ENCODE measurements around the gene IL10RB. TPM values are rescaled to one million over a fixed set of nuclear protein-coding genes. Genes with fewer than 3 reads are reported as not detected.
"Not testable (repeated sequence)": the region's sequence is repeated elsewhere in the genome, so short reads cannot be mapped to it uniquely, and the experiment has no call there.

IL10RB gene
- total and polyA plus RNA-seq, 3 donors from 2014 or later, result 14.3 to 19.3 (median 14.4) TPM

DNA sequence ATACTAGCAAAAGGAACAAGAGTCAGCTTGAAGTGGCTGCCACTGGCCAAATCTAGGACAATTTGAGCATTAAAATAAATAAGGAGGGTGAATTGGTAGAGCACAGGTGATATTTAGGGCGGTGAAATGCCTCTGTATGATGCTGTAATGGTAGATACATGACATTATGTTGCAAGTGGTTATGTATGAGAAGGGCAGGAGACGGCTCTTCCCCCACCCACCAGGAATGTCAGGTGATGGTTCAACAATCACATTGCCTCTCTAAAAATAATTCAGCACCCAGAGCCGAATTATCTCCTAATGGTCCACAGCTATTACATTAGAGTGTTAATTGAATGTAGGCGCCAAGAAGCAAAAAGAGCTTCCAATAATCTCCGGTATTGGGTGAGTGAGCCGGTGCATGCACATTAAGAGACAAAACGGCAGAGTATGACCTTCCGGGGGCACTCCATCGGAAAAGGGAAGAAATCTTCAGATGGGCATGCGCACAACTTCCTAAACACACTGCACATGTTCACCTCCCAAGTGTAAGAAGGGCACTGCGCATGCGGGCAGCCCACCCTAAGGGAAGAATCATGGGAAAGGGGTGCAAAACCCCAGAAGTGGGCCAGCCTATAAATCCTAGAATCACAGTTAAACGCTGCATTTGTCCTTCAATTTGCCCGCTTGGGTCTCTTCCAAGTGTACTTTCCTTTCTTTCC is 51.8 kb downstream of the IL10RB start:
- Histone ChIP-seq H3K4me1 (no peaks in the 10 kb centered on the region), H3K9me3 (no peaks in the 10 kb centered on the region), H3K27ac (no peak overlapping the region), H3K4me3 (peak overlapping the region in 1 of 2 donors; percentile 2), H3K36me3 (ENCODE audit: low read depth, missing control alignments) (no peaks in the 10 kb centered on the region), H3K27me3 (no peaks in the 10 kb centered on the region)
- intact Hi-C loops (cut with DNase I; ENCODE audit: low total_unique reads), result no loop called here
- TF ChIP-seq, protein P1, sequence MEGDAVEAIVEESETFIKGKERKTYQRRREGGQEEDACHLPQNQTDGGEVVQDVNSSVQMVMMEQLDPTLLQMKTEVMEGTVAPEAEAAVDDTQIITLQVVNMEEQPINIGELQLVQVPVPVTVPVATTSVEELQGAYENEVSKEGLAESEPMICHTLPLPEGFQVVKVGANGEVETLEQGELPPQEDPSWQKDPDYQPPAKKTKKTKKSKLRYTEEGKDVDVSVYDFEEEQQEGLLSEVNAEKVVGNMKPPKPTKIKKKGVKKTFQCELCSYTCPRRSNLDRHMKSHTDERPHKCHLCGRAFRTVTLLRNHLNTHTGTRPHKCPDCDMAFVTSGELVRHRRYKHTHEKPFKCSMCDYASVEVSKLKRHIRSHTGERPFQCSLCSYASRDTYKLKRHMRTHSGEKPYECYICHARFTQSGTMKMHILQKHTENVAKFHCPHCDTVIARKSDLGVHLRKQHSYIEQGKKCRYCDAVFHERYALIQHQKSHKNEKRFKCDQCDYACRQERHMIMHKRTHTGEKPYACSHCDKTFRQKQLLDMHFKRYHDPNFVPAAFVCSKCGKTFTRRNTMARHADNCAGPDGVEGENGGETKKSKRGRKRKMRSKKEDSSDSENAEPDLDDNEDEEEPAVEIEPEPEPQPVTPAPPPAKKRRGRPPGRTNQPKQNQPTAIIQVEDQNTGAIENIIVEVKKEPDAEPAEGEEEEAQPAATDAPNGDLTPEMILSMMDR (IDR thresholded peaks at IDR 0.05), result no peak
- TF ChIP-seq POLR2A (IDR thresholded peaks at IDR 0.05), result no peak
- DNase-seq, result peak; percentile 54
- 58 to 65% methylated on average over 14 of the region's 14 CpGs for WGBS, 2 donors

DNA sequence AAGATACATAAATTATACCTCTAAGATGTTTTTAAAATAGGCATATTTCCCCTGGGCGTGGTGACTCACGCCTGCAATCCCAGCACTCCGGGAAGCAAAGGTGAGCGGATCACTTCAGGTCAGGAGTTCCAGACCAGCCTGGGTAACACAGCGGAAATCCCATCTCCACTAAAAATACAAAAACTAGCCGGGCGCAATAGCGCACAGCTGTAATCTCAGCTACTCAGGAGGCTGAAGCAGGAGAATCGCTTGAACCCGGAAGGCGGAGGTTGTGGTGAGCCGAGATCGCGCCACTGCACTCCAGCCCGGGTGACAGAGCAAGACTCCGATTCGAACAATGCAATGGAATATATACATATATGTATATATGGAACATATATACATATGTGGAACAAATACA is 54.8 kb downstream of the IL10RB start:
- DNase-seq; H3K9me3 ChIP-seq; H3K4me1 ChIP-seq; H3K27ac ChIP-seq; H3K4me3 ChIP-seq; H3K27me3 ChIP-seq; H3K36me3 ChIP-seq (ENCODE audit: low read depth, missing control alignments); intact Hi-C loops (cut with DNase I; ENCODE audit: low total_unique reads): not testable (repeated sequence)
- WGBS, 2 donors, result 78 to 87% methylated on average over 17 of the region's 17 CpGs

DNA sequence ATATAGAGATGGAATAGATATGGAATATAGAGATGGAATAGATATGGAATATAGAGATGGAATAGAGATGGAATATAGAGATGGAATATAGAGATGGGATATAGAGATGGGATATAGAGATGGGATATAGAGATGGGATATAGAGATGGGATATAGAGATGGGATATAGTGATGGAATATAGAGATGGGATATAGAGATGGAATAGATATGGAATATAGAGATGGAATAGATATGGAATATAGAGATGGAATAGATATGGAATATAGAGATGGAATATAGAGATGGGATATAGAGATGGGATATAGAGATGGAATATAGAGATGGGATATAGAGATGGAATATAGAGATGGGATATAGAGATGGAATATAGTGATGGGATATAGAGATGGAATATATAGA is 57.4 kb downstream of the IL10RB start:
- intact Hi-C loops (cut with DNase I; ENCODE audit: low total_unique reads); H3K27me3 ChIP-seq; H3K27ac ChIP-seq; H3K36me3 ChIP-seq (ENCODE audit: low read depth, missing control alignments); H3K4me1 ChIP-seq; DNase-seq; H3K9me3 ChIP-seq: not testable (repeated sequence)
- peak overlapping the region in 1 of 2 donors; percentile 92 for H3K4me3 ChIP-seq

DNA sequence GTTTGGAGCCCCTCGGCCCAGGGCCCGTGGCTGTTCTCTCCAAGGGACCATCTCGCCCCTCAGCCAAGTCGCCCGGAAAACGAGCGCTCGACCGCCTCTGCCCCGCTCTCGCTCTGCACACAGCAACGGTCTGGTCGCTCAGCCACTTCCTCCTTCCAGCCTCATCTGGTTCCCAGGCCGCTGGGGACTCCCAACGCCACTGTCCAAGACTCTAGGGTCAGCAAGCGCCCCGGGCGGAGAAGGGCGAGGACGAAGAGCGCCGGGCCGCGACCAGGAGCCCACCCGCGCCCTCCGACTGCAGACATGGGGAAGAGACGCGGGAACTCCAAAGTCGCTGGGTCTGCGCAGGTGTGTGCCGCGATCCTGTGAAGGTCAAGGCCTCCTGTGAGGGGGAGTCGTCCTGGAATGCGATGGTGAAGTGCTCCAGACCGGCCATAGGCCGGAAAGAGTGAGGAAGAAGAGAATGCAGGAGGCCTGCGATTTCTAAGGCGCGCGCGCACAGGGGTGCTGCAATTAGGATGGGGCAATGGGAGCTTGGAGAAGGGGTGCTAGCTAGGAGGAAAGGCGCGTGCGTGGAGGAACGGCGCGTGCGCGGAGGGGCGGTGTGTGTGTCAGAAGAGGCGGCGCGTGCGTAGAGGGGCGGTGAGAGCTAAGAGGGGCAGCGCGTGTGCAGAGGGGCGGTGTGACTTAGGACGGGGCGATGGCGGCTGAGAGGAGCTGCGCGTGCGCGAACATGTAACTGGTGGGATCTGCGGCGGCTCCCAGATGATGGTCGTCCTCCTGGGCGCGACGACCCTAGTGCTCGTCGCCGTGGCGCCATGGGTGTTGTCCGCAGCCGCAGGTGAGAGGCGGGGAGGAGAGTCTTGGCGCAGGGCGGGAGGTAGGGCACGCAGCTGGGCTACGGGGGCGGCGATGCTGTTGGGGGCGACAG is 58.4 kb downstream of the IL10RB start, which contains the start of gene IFNAR1:
Gene IFNAR1 (plus strand): TSS at position 680 of the 931 bp plus-strand sequence. CDS start 86 bp downstream, at position 766.
- no peaks in the 10 kb centered on the region for H3K36me3 ChIP-seq (ENCODE audit: low read depth, missing control alignments)
- intact Hi-C loops (cut with DNase I; ENCODE audit: low total_unique reads), result no loop called here
- H3K4me3 ChIP-seq, result peak within 1 kb of the TSS; percentile 92 to 94
- no peaks in the 10 kb centered on the region for H3K9me3 ChIP-seq
- H3K27me3 ChIP-seq, result no peaks in the 10 kb centered on the region
- DNase-seq, result peak; percentile 99
- 0% methylated on average over 38 to 83 of the region's 86 CpGs for WGBS, 2 donors
- TF ChIP-seq POLR2A (IDR thresholded peaks at IDR 0.05), result peak; percentile 52
- TF ChIP-seq, protein P1 (IDR thresholded peaks at IDR 0.05), result peak in 1 of 3 experiments; percentile 1
- peak within 1 kb of the TSS; percentile 96 for H3K27ac ChIP-seq
- H3K4me1 ChIP-seq, result peaks cover 6% of the 10 kb centered on the region

DNA sequence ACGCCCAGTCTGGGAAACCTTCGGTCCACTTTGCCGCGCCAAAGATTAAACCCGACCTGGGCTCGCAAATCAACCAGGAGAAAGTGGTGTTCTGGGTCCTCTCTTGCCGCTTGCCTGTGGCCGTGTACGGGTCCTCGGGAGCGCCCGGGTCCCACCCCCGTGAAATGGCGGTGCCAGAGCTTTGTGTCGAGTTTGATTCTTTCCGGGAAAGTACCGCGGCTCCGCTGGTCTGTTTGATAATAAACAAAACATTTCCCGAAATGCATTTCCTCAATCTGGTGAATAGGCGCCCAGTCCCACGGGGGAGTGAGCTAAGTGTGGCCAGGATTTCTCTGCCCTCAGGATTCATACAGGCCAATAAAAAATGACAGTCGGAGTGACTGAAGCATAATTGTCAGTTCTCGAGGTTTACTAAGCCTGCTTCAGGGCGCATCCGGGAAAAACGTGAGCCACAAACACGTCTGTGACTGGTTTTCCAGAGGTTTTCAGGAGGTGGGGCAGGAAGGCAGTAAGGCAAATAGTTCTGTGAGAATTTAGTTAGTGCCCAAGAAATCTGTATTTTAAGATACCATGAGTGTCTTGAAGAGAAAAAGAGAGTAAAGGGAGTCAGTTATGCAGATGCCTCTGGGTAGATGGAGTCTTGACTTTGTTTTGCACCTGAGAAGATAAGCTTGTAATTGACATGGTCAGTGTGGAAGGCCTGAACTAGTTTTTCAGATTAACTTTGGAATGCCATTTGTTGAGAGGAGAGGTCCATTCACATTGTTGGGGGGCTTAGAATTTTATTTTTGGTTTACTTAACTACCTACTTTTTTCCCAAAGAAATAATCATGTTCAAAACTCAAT is 59.3 kb downstream of the IL10RB start:
- intact Hi-C loops (cut with DNase I; ENCODE audit: low total_unique reads), result no loop called here
- Histone ChIP-seq H3K27me3 (no peaks in the 10 kb centered on the region), H3K27ac (peak overlapping the region; percentile 96), H3K4me1 (peaks cover 6% of the 10 kb centered on the region), H3K36me3 (ENCODE audit: low read depth, missing control alignments) (no peaks in the 10 kb centered on the region), H3K4me3 (peak overlapping the region; percentile 92 to 94), H3K9me3 (no peaks in the 10 kb centered on the region)
- DNase-seq, result peak; percentile 82
- TF ChIP-seq POLR2A (IDR thresholded peaks at IDR 0.05), result no peak
- TF ChIP-seq, protein P1 (IDR thresholded peaks at IDR 0.05), result no peak
- WGBS, 2 donors, result 0 to 1% methylated on average over 27 to 28 of the region's 28 CpGs
